Neural cell (in vitro differentiated cells): ENCODE data around the gene INO80. TPM values are rescaled to one million over a fixed set of nuclear protein-coding genes. Genes with fewer than 3 reads are reported as not detected.

Experiments
- H2AFZ ChIP-seq: fragments of 200-600, 300-800 bp; sonication (generic), shearing (Covaris generic); 2 replicates; pipeline ENCODE4 v1.6.0; 2014; ENCODE audit warnings: low read depth, mild to moderate bottlenecking, antibody characterized with exemption, low read length, moderate library complexity
- H3F3A ChIP-seq: fragments of 200-600 bp; shearing (Covaris generic); 2 replicates; pipeline ENCODE4 v1.6.1; 2016; ENCODE audit warnings: mild to moderate bottlenecking, moderate library complexity, mixed read lengths, antibody characterized with exemption, low read length; ENCODE audit not compliant: insufficient read depth, poor library complexity, severe bottlenecking
- H3K27ac ChIP-seq: fragments of 200-600, 300-800 bp; sonication (generic), shearing (Covaris generic); 2 replicates; pipeline ENCODE4 v1.5.1; 2014; ENCODE audit warnings: mild to moderate bottlenecking, low read length, moderate library complexity
- H3K27me3 ChIP-seq: fragments of 300-800, 200-600 bp; sonication (generic), shearing (Covaris generic); 2 replicates; pipeline ENCODE4 v1.6.0; 2014; ENCODE audit warnings: mild to moderate bottlenecking, low read depth, low read length, moderate library complexity; ENCODE audit not compliant: insufficient read depth
- H3K36me3 ChIP-seq: fragments of 300-800, 200-600 bp; sonication (generic), shearing (Covaris generic); 2 replicates; pipeline ENCODE4 v1.5.1; 2014; ENCODE audit warnings: mild to moderate bottlenecking, antibody characterized with exemption, low read length, moderate library complexity; ENCODE audit not compliant: insufficient read depth
- H3K4me2 ChIP-seq: fragments of 300-800, 200-600 bp; sonication (generic), shearing (Covaris generic); 2 replicates; pipeline ENCODE4 v1.6.0; 2014; ENCODE audit warnings: mild to moderate bottlenecking, low read length
- H3K4me3 ChIP-seq: fragments of 300-800, 200-600 bp; sonication (generic), shearing (Covaris generic); 2 replicates; pipeline ENCODE4 v1.5.1; 2014; ENCODE audit warnings: mild to moderate bottlenecking, low read length, moderate library complexity
- H3K79me2 ChIP-seq: fragments of 200-600 bp; shearing (Covaris generic); replicated peaks from 2 replicates; pipeline ENCODE4 v1.6.0; 2014; ENCODE audit warnings: mild to moderate bottlenecking, low read length, moderate library complexity; ENCODE audit not compliant: insufficient read depth
- H3K9ac ChIP-seq: fragments of 300-800, 200-600 bp; sonication (generic), shearing (Covaris generic); 2 replicates; pipeline ENCODE4 v1.6.1; 2016; ENCODE audit warnings: mild to moderate bottlenecking, low read length, mixed read lengths
- H3K9me2 ChIP-seq: fragments of 200-600 bp; shearing (Covaris generic); 2 replicates; pipeline ENCODE4 v1.6.1; 2016; ENCODE audit warnings: mild to moderate bottlenecking, low read length, mixed read lengths; ENCODE audit not compliant: insufficient read depth
- H3K9me3 ChIP-seq: fragments of 200-600, 300-800 bp; sonication (generic), shearing (Covaris generic); 2 replicates; pipeline ENCODE4 v1.6.1; 2016; ENCODE audit warnings: mild to moderate bottlenecking, mixed run types, low read length, moderate library complexity, mixed read lengths
- H4K20me1 ChIP-seq: fragments of 200-600 bp; shearing (Covaris generic); 2 replicates; pipeline ENCODE4 v1.6.1; 2016; ENCODE audit warnings: mild to moderate bottlenecking, mixed run types; ENCODE audit not compliant: insufficient read depth
- CTCF ChIP-seq: fragments of 450-650 bp; IDR thresholded peaks from 2 replicates; pipeline ENCODE4 v1.5.1; 2014; ENCODE audit warnings: antibody characterized with exemption, mild to moderate bottlenecking, moderate library complexity; ENCODE audit not compliant: poor library complexity, severe bottlenecking
- EP300 ChIP-seq: fragments of 450-650 bp; conservative IDR thresholded peaks from 2 replicates; pipeline ENCODE4 v1.6.1; 2014; ENCODE audit warnings: antibody characterized with exemption, mild to moderate bottlenecking, moderate library complexity; ENCODE audit not compliant: poor library complexity, severe bottlenecking
- EZH2 ChIP-seq: fragments of 200-600, 300-800 bp; shearing (Covaris generic), sonication (generic); IDR thresholded peaks from 2 replicates; pipeline ENCODE4 v1.6.1; 2014; ENCODE audit warnings: antibody characterized with exemption, low read length, borderline replicate concordance, mild to moderate bottlenecking; ENCODE audit not compliant: insufficient read depth, poor library complexity, severe bottlenecking
- MXI1 ChIP-seq: fragments of 450-650 bp; conservative IDR thresholded peaks from 2 replicates; pipeline ENCODE4 v1.6.1; 2014; ENCODE audit warnings: antibody characterized with exemption, mild to moderate bottlenecking; ENCODE audit not compliant: poor library complexity, severe bottlenecking
- POLR2AphosphoS5 ChIP-seq: IDR thresholded peaks from 2 replicates; pipeline ENCODE4 v1.6.1; 2012
- RAD21 ChIP-seq: fragments of 450-650 bp; conservative IDR thresholded peaks from 2 replicates; pipeline ENCODE4 v1.6.1; 2014; ENCODE audit warnings: antibody characterized with exemption, mild to moderate bottlenecking, moderate library complexity
- REST ChIP-seq: IDR thresholded peaks from 2 replicates; pipeline ENCODE4 v1.6.1; 2012; ENCODE audit warnings: borderline replicate concordance
- SMC3 ChIP-seq: fragments of 450-650 bp; conservative IDR thresholded peaks from 2 replicates; pipeline ENCODE4 v1.6.1; 2014; ENCODE audit warnings: antibody characterized with exemption, mild to moderate bottlenecking, moderate library complexity; ENCODE audit not compliant: poor library complexity
- TAF1 ChIP-seq: IDR thresholded peaks from 2 replicates; pipeline ENCODE4 v1.6.1; 2012; ENCODE audit warnings: low read depth
- polyA plus RNA-seq: library from polyadenylated mRNA; depleted of rRNA; stranded (reverse); fragments of >200 nt; gene quantifications from 2 replicates; pipeline ENCODE4 v1.2.3, GENCODE V29; 2014

The INO80 gene
- polyA plus RNA-seq, 1 donor from 2014 or later = 8.4 TPM

GRCh38 chr15:40932649-40933516 lies 183.2 kb downstream of the INO80 start:
- no peaks in the 10 kb centered on the region for H3K79me2 ChIP-seq
- no peak overlapping the region for H3K9ac ChIP-seq
- H3K27me3 ChIP-seq = peaks cover 51% of the 10 kb centered on the region
- H3K36me3 ChIP-seq = no peaks in the 10 kb centered on the region
- no peak overlapping the region for H2AFZ ChIP-seq
- TF ChIP-seq EZH2 (no peak), SMC3 (no peak), TAF1 (no peak), CTCF (no peak), POLR2AphosphoS5 (no peak), EP300 (no peak), MXI1 (no peak)
- no peak overlapping the region for H3K4me2 ChIP-seq
- H3K4me3 ChIP-seq = no peak overlapping the region
- H3K9me2 ChIP-seq = no peaks in the 10 kb centered on the region
- H4K20me1 ChIP-seq = no peaks in the 10 kb centered on the region
- H3F3A ChIP-seq = peaks cover 3% of the 10 kb centered on the region
- no peaks in the 10 kb centered on the region for H3K9me3 ChIP-seq
- H3K27ac ChIP-seq = no peak overlapping the region

GRCh38 chr15:40932156-40932555 lies 183.9 kb downstream of the INO80 start:
- no peaks in the 10 kb centered on the region for H3K9me3 ChIP-seq
- no peak overlapping the region for H2AFZ ChIP-seq
- no peaks in the 10 kb centered on the region for H4K20me1 ChIP-seq
- peaks cover 58% of the 10 kb centered on the region for H3K27me3 ChIP-seq
- no peak overlapping the region for H3K4me2 ChIP-seq
- H3K36me3 ChIP-seq = no peaks in the 10 kb centered on the region
- no peaks in the 10 kb centered on the region for H3K9me2 ChIP-seq
- H3K9ac ChIP-seq = no peak overlapping the region
- TF ChIP-seq TAF1 (no peak), POLR2AphosphoS5 (no peak), RAD21 (no peak), MXI1 (no peak), SMC3 (no peak), REST (no peak), EP300 (no peak), CTCF (no peak), EZH2 (no peak)
- no peak overlapping the region for H3K27ac ChIP-seq
- no peaks in the 10 kb centered on the region for H3K79me2 ChIP-seq
- H3K4me3 ChIP-seq = no peak overlapping the region
- peaks cover 3% of the 10 kb centered on the region for H3F3A ChIP-seq
